ENCODE results near the gene EPOP.

Gene EPOP

GRCh38 chr17:38674749-38675615 is at the start of gene EPOP:
Gene EPOP, minus strand, starts transcription at chr17:38674957. Its CDS starts 462 bp downstream, at chr17:38674495.
- peak; percentile 100 for DNase-seq (ENCODE audit: low spot score)

DNA sequence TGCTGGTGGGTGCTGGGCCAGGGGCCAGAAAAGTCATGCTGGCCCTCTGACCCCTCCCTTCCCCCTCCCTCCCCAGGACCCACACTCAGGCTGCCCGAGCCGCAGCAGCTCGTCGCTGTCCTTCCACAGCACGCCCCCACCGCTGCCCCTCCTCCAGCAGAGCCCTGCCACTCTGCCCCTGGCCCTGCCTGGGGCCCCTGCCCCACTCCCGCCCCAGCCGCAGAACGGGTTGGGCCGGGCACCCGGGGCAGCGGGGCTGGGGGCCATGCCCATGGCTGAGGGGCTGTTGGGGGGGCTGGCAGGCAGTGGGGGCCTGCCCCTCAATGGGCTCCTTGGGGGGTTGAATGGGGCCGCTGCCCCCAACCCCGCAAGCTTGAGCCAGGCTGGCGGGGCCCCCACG is 47.0 kb upstream of the EPOP start:
- DNase-seq (ENCODE audit: low spot score), result no peak

DNA sequence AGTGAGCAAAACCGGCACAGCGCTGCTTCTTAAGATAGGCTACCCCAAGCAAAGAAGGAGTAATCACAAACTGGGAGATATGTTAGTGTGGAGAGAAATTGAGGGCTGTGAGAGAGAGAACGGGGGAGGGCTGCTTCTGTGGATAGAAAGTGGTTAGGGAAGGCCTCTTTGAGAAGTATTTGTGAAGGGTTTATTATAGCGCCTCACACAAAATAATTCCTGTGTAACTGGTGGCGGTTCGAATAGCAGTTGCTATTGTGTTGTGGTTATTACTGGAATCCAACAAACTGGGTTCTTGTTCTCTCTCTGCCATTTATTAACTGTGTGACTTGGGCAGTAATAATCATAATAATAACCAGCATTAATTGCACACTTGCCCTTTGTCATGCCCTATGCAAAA is 46.2 kb upstream of the EPOP start:
- no peak for DNase-seq (ENCODE audit: low spot score)

GRCh38 chr17:38719943-38720641 is 45.3 kb upstream of the EPOP start:
- no peak for DNase-seq (ENCODE audit: low spot score)

GRCh38 chr17:38719289-38719942 is 44.7 kb upstream of the EPOP start:
- DNase-seq (ENCODE audit: low spot score), result no peak

- DNase-seq (ENCODE audit: low spot score), result no peak
Observed at GRCh38 chr17:38717139-38717745, 42.5 kb upstream of the EPOP start.

DNA sequence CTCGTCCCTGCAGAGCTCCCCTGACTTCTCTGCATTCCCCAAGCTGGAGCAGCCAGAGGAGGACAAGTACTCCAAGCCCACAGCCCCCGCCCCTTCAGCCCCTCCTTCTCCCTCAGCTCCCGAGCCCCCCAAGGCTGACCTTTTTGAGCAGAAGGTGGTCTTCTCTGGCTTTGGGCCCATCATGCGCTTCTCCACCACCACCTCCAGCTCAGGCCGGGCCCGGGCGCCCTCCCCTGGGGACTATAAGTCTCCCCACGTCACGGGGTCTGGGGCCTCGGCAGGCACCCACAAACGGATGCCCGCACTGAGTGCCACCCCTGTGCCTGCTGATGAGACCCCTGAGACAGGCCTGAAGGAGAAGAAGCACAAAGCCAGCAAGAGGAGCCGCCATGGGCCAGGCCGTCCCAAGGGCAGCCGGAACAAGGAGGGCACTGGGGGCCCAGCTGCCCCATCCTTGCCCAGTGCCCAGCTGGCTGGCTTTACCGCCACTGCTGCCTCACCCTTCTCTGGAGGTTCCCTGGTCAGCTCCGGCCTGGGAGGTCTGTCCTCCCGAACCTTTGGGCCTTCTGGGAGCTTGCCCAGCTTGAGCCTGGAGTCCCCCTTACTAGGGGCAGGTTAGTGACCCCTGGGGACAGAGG is 41.7 kb upstream of the EPOP start:
- DNase-seq (ENCODE audit: low spot score), result no peak

- DNase-seq (ENCODE audit: low spot score), result no peak
Observed at GRCh38 chr17:38715216-38715943, 40.6 kb upstream of the EPOP start.

DNA sequence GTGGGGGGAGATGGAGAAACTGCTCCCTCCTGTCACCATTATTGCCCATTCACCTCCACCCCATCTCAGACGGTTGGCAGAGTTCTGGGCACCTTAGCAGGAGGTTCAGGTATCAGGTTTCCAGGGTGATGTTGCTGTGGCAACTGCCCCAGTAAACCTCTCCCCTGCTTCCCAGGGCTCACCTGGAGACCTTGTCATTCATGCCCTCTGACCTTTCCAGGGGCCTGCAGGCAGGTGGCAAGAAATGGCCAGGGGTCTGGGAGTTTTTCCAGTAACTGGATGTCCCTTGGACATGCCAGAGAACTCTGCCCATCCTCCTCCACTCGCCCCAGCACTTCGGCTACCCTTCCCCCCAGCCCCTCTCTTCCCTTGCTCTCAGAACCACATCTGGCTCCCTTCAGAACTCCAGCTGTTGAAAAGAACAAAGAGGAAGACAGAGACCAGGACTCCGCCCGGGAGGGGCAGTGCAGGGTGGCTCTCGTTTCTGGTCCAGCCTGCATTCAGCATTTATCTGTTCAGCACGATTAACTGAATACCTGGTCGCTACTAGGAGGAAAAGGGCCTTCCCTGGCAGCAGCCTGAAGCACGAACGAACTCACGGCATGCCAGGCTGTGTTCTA is 38.8 kb upstream of the EPOP start:
- DNase-seq (ENCODE audit: low spot score), result no peak

DNA sequence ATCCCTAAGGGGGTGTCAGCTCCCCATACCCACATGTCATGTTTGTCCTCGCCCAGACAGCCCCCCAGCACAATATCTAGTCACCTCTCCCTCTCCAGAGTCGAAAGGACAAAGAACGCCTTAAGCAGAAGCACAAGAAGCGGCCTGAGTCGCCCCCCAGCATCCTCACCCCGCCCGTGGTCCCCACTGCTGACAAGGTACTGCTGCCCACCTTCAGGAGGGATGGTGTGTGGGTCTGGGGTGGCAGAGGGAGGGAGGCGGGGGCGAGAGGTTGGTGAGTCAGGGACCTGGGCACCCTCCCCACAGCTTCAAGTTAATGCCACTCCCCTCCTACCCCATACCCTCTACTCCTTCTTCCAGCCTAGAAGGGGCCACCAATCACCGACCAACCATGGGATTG is 37.8 kb upstream of the EPOP start:
- no peak for DNase-seq (ENCODE audit: low spot score)

DNA sequence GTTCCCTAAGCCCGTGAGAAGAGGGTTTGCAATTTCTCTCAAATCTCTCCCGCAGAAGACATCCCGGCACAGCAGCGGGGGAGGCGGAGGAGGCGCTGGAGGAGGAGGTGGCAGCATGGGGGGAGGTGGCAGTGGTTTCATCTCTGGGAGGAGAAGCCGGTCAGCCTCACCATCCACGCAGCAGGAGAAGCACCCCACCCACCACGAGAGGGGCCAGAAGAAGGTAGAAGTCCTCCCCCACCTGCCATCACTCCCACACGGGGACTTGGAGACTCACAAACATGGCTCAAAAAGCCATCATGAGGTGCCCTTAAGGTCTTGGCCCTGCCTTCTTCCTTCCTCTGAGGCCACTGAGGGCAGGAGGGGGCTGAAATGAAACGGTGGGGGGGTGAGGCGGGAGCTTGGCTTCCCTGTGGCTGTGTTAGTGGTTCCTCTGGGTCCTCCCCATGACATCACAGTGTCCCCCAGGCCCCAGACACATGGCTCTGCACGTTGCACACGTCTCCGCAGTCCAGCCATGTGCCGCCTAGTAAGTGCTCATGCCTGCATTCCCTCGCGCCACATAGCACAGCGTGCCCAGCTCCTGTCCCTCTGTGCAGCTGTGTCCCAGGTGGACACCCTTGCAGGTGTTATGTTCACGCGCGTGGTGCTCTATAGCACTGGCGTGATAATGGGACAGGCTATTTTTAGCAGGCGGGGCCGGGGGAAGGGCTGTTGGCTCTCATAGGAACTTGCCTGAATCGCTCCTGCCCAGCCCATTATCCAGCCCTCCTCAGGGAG is 37.2 kb upstream of the EPOP start:
- no peak for DNase-seq (ENCODE audit: low spot score)

GRCh38 chr17:38710985-38711384 is 36.2 kb upstream of the EPOP start:
- no peak for DNase-seq (ENCODE audit: low spot score)

- no peak for DNase-seq (ENCODE audit: low spot score)
Observed at GRCh38 chr17:38710604-38710962, 35.8 kb upstream of the EPOP start.

DNA sequence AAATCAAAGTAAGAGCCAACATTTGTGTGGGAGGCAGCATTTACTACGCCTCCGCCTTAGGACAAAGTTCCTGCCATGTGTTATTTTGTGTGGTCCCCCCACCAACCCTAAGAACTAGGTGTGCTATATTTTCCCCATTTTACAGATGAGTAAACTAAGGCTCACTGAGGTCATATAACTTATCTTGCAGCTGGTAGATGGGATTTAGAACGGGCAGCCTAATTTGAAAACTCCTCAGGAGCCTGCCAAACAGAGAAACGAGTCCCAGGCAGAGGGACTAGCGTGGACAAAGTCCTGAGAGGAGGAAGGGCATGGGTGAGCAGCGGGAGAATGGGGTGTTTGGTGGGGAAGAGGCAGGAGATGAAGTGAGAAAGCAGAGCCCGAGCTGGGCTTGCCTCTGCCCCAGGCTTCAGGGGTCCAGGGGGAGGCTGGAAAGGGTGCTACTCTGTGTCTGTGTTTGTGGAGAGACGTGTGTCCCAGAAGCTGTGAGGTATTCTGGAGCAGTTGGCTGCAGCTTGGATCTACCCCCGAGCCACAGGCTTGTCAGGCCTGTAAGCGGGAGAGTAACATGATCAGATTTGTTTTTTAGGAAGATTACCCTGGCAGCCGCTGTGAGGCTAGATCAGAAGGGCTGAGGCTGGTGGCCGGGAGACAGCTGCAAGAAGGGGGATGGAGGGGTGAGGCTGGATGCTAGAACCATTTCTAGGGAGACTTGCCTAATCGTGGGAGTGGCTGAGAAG is 35.3 kb upstream of the EPOP start:
- DNase-seq (ENCODE audit: low spot score), result peak; percentile 84

GRCh38 chr17:38709104-38709820 is 34.5 kb upstream of the EPOP start:
- DNase-seq (ENCODE audit: low spot score), result no peak

GRCh38 chr17:38707678-38708351 is 33.1 kb upstream of the EPOP start:
- DNase-seq (ENCODE audit: low spot score), result no peak

DNA sequence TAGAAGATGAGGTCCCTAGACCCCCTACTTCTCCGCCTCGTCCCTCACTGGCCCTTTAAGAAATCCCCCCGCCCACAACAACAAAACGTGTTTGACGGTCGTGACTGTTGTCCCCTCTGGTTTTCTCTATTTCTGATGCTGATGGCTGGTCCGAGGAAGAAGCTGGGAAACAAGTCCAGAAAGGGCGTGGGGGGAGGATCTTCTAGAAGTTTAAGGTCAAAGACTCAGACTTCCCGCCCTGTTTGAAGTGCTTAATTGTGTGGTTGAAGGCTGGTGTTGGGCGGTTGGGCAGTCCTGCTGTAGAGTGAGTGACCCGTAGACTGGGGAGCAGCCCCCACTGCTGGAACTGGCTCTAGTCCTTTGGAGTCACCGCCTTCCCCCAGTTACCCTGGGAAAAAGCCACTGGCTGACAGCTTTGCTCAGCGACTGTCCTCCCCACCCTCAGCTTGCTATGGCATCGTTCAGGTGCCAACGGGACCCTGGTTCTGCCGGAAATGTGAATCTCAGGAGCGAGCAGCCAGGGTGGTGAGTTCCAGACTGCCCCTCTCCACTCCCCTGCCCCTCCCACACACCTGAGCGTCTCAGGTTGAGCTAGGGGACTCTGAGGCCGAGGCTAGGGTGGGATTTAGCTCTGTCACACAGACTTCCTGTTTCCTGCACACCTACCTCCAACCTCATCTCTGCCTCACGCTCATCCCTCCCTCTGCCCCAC is 31.9 kb upstream of the EPOP start:
- no peak for DNase-seq (ENCODE audit: low spot score)
